C4-2B (cell line): ENCODE measurements around the gene PYGO1.
A peak's percentile ranks its signal among the peaks of the same experiment; 100 is the strongest.

Experiments used
- ZFX ChIP-seq: fragments of 450-650 bp; IDR thresholded peaks from 2 replicates; pipeline ENCODE4 v1.6.1; 2017
- TF ChIP-seq, protein P1 (sequence below): fragments of 450-650 bp; conservative IDR thresholded peaks from 2 replicates; pipeline ENCODE4 v1.5.1; 2017; ENCODE audit warnings: mild to moderate bottlenecking

DNA sequence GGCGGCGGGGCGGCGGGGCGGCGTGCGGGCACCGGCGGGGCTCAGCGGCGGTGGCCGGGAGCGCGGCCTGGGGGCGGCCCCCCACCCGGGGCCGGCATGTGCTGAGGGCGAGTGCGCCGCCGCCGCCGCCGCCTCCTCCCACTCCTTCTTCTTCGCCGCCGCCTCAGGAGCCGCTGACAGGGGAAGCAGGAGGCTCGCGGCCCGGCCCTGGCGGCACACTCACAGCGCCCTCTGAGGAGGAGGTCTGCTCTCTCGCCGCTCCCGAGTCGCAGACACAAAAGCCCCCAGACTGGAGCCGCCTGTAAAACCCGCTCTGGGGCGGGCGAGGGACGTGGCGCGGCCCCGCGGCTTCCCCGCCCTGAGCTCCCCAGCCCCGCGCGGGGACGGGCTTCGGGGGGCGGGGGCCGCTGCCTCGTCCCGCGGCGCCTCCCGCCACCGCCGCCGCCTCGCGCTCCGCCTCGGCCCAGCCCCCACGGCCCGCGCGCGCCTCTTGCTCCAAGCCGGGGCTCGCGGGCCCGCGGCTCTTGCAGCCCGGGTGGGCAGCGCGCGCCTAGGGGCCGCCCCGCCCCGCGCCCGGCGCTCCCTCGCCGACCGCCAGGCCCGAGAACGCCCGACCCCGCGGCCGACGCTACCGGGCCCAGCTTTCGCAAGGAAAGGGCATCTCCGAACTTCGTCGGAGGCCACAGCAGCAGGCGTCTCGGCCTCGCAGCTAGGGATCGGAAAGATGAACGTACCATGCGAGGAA, at the start of gene PYGO1:
- TF ChIP-seq, protein P1, sequence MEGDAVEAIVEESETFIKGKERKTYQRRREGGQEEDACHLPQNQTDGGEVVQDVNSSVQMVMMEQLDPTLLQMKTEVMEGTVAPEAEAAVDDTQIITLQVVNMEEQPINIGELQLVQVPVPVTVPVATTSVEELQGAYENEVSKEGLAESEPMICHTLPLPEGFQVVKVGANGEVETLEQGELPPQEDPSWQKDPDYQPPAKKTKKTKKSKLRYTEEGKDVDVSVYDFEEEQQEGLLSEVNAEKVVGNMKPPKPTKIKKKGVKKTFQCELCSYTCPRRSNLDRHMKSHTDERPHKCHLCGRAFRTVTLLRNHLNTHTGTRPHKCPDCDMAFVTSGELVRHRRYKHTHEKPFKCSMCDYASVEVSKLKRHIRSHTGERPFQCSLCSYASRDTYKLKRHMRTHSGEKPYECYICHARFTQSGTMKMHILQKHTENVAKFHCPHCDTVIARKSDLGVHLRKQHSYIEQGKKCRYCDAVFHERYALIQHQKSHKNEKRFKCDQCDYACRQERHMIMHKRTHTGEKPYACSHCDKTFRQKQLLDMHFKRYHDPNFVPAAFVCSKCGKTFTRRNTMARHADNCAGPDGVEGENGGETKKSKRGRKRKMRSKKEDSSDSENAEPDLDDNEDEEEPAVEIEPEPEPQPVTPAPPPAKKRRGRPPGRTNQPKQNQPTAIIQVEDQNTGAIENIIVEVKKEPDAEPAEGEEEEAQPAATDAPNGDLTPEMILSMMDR: peak; percentile 33
- peak; percentile 76 for TF ChIP-seq ZFX
